ENCODE measurements around the gene NRG3. TPM values are rescaled to one million over a fixed set of nuclear protein-coding genes. Genes with fewer than 3 reads are reported as not detected.

NRG3 gene
- total RNA-seq, 1 experiment from 2014 or later = 0.08 TPM

GRCh38 chr10:82075605-82076004 is 200.6 kb downstream of the NRG3 start:
- H3K27ac ChIP-seq (ENCODE audit: low read length) = no peak overlapping the region
- ChIA-PET POLR2A (no interaction called here), CTCF (no interaction called here)
- DNase-seq (ENCODE audit: low read depth, low spot score) = no peak
- intact Hi-C loops (cut with micrococcal nuclease; ENCODE audit: unreplicated experiment) (no loop called here), in situ Hi-C loops (cut with HindIII; ENCODE audit: low pct_unique_long_range_greater_than_20kb, low sequenced_read_pairs) (no loop called here)
- H3K4me1 ChIP-seq (ENCODE audit: control insufficient read depth, insufficient read depth, low read length) = no peaks in the 10 kb centered on the region
- H3K9me3 ChIP-seq (ENCODE audit: control insufficient read depth, insufficient read depth, low read depth, low read length) = no peaks in the 10 kb centered on the region
- no peaks in the 10 kb centered on the region for H3K36me3 ChIP-seq (ENCODE audit: control insufficient read depth, insufficient read depth, low read length)
- no peak for ATAC-seq
- BruUV-seq (replicated peaks) = no TSS peak
- no peak overlapping the region for H3K4me3 ChIP-seq (ENCODE audit: low read depth in 2 of 2, low read length in 2 of 2)
- no peaks in the 10 kb centered on the region for H3K27me3 ChIP-seq (ENCODE audit: control insufficient read depth, insufficient read depth, low read length)
- TF ChIP-seq, protein P1, sequence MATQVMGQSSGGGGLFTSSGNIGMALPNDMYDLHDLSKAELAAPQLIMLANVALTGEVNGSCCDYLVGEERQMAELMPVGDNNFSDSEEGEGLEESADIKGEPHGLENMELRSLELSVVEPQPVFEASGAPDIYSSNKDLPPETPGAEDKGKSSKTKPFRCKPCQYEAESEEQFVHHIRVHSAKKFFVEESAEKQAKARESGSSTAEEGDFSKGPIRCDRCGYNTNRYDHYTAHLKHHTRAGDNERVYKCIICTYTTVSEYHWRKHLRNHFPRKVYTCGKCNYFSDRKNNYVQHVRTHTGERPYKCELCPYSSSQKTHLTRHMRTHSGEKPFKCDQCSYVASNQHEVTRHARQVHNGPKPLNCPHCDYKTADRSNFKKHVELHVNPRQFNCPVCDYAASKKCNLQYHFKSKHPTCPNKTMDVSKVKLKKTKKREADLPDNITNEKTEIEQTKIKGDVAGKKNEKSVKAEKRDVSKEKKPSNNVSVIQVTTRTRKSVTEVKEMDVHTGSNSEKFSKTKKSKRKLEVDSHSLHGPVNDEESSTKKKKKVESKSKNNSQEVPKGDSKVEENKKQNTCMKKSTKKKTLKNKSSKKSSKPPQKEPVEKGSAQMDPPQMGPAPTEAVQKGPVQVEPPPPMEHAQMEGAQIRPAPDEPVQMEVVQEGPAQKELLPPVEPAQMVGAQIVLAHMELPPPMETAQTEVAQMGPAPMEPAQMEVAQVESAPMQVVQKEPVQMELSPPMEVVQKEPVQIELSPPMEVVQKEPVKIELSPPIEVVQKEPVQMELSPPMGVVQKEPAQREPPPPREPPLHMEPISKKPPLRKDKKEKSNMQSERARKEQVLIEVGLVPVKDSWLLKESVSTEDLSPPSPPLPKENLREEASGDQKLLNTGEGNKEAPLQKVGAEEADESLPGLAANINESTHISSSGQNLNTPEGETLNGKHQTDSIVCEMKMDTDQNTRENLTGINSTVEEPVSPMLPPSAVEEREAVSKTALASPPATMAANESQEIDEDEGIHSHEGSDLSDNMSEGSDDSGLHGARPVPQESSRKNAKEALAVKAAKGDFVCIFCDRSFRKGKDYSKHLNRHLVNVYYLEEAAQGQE (IDR thresholded peaks at IDR 0.05; ENCODE audit: insufficient read depth in 1 of 2, low read depth in 2 of 2, low read length in 1 of 2) = no peak
- TF ChIP-seq, protein P2, sequence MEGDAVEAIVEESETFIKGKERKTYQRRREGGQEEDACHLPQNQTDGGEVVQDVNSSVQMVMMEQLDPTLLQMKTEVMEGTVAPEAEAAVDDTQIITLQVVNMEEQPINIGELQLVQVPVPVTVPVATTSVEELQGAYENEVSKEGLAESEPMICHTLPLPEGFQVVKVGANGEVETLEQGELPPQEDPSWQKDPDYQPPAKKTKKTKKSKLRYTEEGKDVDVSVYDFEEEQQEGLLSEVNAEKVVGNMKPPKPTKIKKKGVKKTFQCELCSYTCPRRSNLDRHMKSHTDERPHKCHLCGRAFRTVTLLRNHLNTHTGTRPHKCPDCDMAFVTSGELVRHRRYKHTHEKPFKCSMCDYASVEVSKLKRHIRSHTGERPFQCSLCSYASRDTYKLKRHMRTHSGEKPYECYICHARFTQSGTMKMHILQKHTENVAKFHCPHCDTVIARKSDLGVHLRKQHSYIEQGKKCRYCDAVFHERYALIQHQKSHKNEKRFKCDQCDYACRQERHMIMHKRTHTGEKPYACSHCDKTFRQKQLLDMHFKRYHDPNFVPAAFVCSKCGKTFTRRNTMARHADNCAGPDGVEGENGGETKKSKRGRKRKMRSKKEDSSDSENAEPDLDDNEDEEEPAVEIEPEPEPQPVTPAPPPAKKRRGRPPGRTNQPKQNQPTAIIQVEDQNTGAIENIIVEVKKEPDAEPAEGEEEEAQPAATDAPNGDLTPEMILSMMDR (IDR thresholded peaks at IDR 0.05) = no peak
- no peak for TF ChIP-seq TCF7L2 (IDR thresholded peaks at IDR 0.05; ENCODE audit: low read depth, low read length)
- no peak for TF ChIP-seq SIN3A (IDR thresholded peaks at IDR 0.05; ENCODE audit: borderline replicate concordance, insufficient read depth, low read depth, low read length)
- no peak for TF ChIP-seq POLR2AphosphoS5 (IDR thresholded peaks at IDR 0.05; ENCODE audit: low read depth, low read length)

DNA sequence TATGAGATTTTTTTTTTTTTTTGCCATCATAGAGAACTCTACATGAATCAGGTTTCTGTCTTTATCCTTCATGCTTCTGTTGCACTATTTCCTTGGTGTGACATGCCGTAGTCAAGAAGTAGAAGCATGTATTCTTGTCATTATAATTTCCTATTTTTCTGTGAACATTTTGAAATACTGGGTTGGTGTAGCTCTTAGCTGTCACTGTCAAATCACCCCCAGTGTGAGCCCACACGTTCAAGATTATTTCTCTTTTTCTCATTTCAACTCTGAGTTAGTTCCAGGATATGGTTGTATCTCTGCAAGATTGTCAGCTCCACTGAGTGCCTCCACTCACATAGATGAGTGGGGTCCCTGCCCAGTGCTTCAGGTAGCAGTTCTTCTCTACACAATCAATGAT is 209.5 kb downstream of the NRG3 start:
- Histone ChIP-seq H3K4me1 (ENCODE audit: control insufficient read depth, insufficient read depth, low read length) (no peaks in the 10 kb centered on the region), H3K4me3 (ENCODE audit: low read depth in 2 of 2, low read length in 2 of 2) (no peak overlapping the region), H3K27ac (ENCODE audit: low read length) (no peak overlapping the region), H3K36me3 (ENCODE audit: control insufficient read depth, insufficient read depth, low read length) (no peaks in the 10 kb centered on the region), H3K27me3 (ENCODE audit: control insufficient read depth, insufficient read depth, low read length) (no peaks in the 10 kb centered on the region), H3K9me3 (ENCODE audit: control insufficient read depth, insufficient read depth, low read depth, low read length) (no peaks in the 10 kb centered on the region)
- intact Hi-C loops (cut with micrococcal nuclease; ENCODE audit: unreplicated experiment) = no loop called here
- POLR2A ChIA-PET = no interaction called here
- ATAC-seq = no peak
- TF ChIP-seq, protein P1 (IDR thresholded peaks at IDR 0.05; ENCODE audit: insufficient read depth in 1 of 2, low read depth in 2 of 2, low read length in 1 of 2) = no peak
- TF ChIP-seq, protein P2 (IDR thresholded peaks at IDR 0.05) = no peak
- no peak for TF ChIP-seq POLR2AphosphoS5 (IDR thresholded peaks at IDR 0.05; ENCODE audit: low read depth, low read length)
- TF ChIP-seq SIN3A (IDR thresholded peaks at IDR 0.05; ENCODE audit: borderline replicate concordance, insufficient read depth, low read depth, low read length) = no peak
- TF ChIP-seq TCF7L2 (IDR thresholded peaks at IDR 0.05; ENCODE audit: low read depth, low read length) = no peak
- no TSS peak for BruUV-seq (replicated peaks)
- in situ Hi-C loops (cut with HindIII; ENCODE audit: low pct_unique_long_range_greater_than_20kb, low sequenced_read_pairs) = no loop called here
- no peak for DNase-seq (ENCODE audit: low read depth, low spot score)
- CTCF ChIA-PET = no interaction called here

Measured in Panc1 (cell line).